Osteoblast (primary cell): ENCODE data around the gene AHNAK2. TPM values are rescaled to one million over a fixed set of nuclear protein-coding genes. Genes with fewer than 3 reads are reported as not detected.
A peak's percentile ranks its signal among the peaks of the same experiment; 100 is the strongest.
"Not testable (repeated sequence)": the region's sequence is repeated elsewhere in the genome, so short reads cannot be mapped to it uniquely, and the experiment has no call there.

Experiments used
- DNase-seq: peaks from one replicate; pipeline ENCODE4 v3.0.0; 2011; ENCODE audit warnings: low spot score, mixed read lengths; ENCODE audit not compliant: insufficient read length; ENCODE audit errors: missing footprints
- H2AFZ ChIP-seq: 2 replicates; pipeline ENCODE4 v1.6.0; 2011; ENCODE audit warnings: mild to moderate bottlenecking, low read length
- H3K27ac ChIP-seq: 2 replicates; pipeline ENCODE4 v1.5.1; 2011; ENCODE audit warnings: mild to moderate bottlenecking, low read depth, low read length, moderate library complexity
- H3K27me3 ChIP-seq: 2 replicates; pipeline ENCODE4 v1.6.0; 2012; ENCODE audit warnings: mild to moderate bottlenecking, control low read depth, inconsistent platforms, low read length, moderate library complexity; ENCODE audit not compliant: insufficient read depth
- H3K36me3 ChIP-seq: 2 replicates; pipeline ENCODE4 v1.5.1; 2011; ENCODE audit warnings: mild to moderate bottlenecking, low read length, control low read depth, moderate library complexity; ENCODE audit not compliant: insufficient read depth
- H3K4me1 ChIP-seq: 2 replicates; pipeline ENCODE4 v1.5.1; 2011; ENCODE audit warnings: mild to moderate bottlenecking, low read length, control low read depth, moderate library complexity; ENCODE audit not compliant: insufficient read depth
- H3K4me2 ChIP-seq: 2 replicates; pipeline ENCODE4 v1.6.0; 2011; ENCODE audit warnings: mild to moderate bottlenecking, low read length; ENCODE audit not compliant: insufficient read depth
- H3K4me3 ChIP-seq: fragments of 200-600 bp; sonication (generic); 3 replicates; pipeline ENCODE4 v1.5.1; 2012; ENCODE audit warnings: mild to moderate bottlenecking, low read length, inconsistent platforms; ENCODE audit not compliant: insufficient read depth
- H3K79me2 ChIP-seq: 2 replicates; pipeline ENCODE4 v1.6.0; 2012; ENCODE audit warnings: mild to moderate bottlenecking, low read length, control low read depth, inconsistent platforms; ENCODE audit not compliant: insufficient read depth
- H3K9me3 ChIP-seq: 2 replicates; pipeline ENCODE4 v1.5.1; 2011; ENCODE audit warnings: low read depth, low read length, control low read depth
- H4K20me1 ChIP-seq: 2 replicates; pipeline ENCODE4 v1.6.0; 2012; ENCODE audit warnings: mild to moderate bottlenecking, low read length, control low read depth; ENCODE audit not compliant: insufficient read depth
- CTCF ChIP-seq: IDR thresholded peaks from 2 replicates; pipeline ENCODE4 v1.5.1; 2011; ENCODE audit warnings: mild to moderate bottlenecking, low read depth, low read length, moderate library complexity; ENCODE audit errors: extremely low read depth
- total RNA-seq: library from RNA; depleted of rRNA; stranded (reverse); fragments of >200 nt; gene quantifications from 2 replicates; pipeline ENCODE4 v1.2.3, GENCODE V29; 2012

The AHNAK2 gene
- 30.8 and 31.8 TPM in 2 replicates for total RNA-seq

GRCh38 chr14:104977681-104978653 lies at the start of gene AHNAK2:
TSS of gene AHNAK2 (minus strand) at chr14:104978374. CDS start at chr14:104978237, 137 bp downstream.
- no peak for TF ChIP-seq CTCF
- Histone ChIP-seq H3K4me2 (peak within 1 kb of the TSS; percentile 87), H3K27me3 (no peaks in the 10 kb centered on the region), H4K20me1 (no peaks in the 10 kb centered on the region), H3K27ac (no peak within 1 kb of the TSS), H3K4me1 (peaks cover 20% of the 10 kb centered on the region), H3K4me3 (peak within 1 kb of the TSS; percentile 68), H2AFZ (peak within 1 kb of the TSS; percentile 84), H3K79me2 (no peaks in the 10 kb centered on the region), H3K9me3 (no peaks in the 10 kb centered on the region), H3K36me3 (no peaks in the 10 kb centered on the region)
- peak; percentile 98 for DNase-seq

GRCh38 chr14:105027718-105028117 lies 49.5 kb upstream of the AHNAK2 start:
- not testable (repeated sequence) for H3K79me2 ChIP-seq, H3K27me3 ChIP-seq, H3K36me3 ChIP-seq, H3K4me3 ChIP-seq, H3K9me3 ChIP-seq, H4K20me1 ChIP-seq
- peak overlapping the region; percentile 73 for H3K4me2 ChIP-seq
- peak; percentile 26 for DNase-seq
- peaks cover 55% of the 10 kb centered on the region for H3K4me1 ChIP-seq
- peak overlapping the region; percentile 74 for H2AFZ ChIP-seq
- peak overlapping the region; percentile 88 for H3K27ac ChIP-seq

- no peaks in the 10 kb centered on the region for H3K36me3 ChIP-seq
- no peak overlapping the region for H2AFZ ChIP-seq
- H3K9me3 ChIP-seq: no peaks in the 10 kb centered on the region
- peak overlapping the region; percentile 88 for H3K27ac ChIP-seq
- no peaks in the 10 kb centered on the region for H4K20me1 ChIP-seq
- no peak for TF ChIP-seq CTCF
- H3K79me2 ChIP-seq: peaks cover 4% of the 10 kb centered on the region
- H3K4me2 ChIP-seq: peak overlapping the region; percentile 73
- no peak overlapping the region for H3K4me3 ChIP-seq
- peak; percentile 72 for DNase-seq
- peaks cover 60% of the 10 kb centered on the region for H3K4me1 ChIP-seq
- H3K27me3 ChIP-seq: no peaks in the 10 kb centered on the region
Measured at GRCh38 chr14:105026802-105027563, 48.8 kb upstream of the AHNAK2 start.

- no peak for DNase-seq
- Histone ChIP-seq H3K4me1 (peaks cover 67% of the 10 kb centered on the region), H3K27ac (peak overlapping the region; percentile 88), H3K27me3 (no peaks in the 10 kb centered on the region), H4K20me1 (no peaks in the 10 kb centered on the region), H3K4me2 (peak overlapping the region; percentile 66), H3K36me3 (no peaks in the 10 kb centered on the region), H2AFZ (no peak overlapping the region), H3K79me2 (peaks cover 11% of the 10 kb centered on the region), H3K4me3 (peak overlapping the region; percentile 18), H3K9me3 (no peaks in the 10 kb centered on the region)
- no peak for TF ChIP-seq CTCF
Measured at GRCh38 chr14:105026033-105026785, 48.0 kb upstream of the AHNAK2 start.
